ENCODE data around the gene MYCT1. TPM values are rescaled to one million over a fixed set of nuclear protein-coding genes. Genes with fewer than 3 reads are reported as not detected.

The MYCT1 gene
- polyA plus RNA-seq, 1 donor (not counting 4 experiments of a cell fraction or from before 2014, with no cell fraction given), result 0.05 TPM

- no peaks in the 10 kb centered on the region for H3K9me3 ChIP-seq (ENCODE audit: control insufficient read depth, low read depth, low read length)
- DNase-seq (ENCODE audit: low read depth, low spot score), result no peak
- dilution Hi-C loops (cut with MboI; ENCODE audit: extremely low pct_ligation_motif_present, low sequenced_read_pairs), result no loop called here
- no peak overlapping the region for H3K9ac ChIP-seq (ENCODE audit: control insufficient read depth, extremely low read depth, insufficient read depth, low read length)
- H3K4me2 ChIP-seq (ENCODE audit: control insufficient read depth, extremely low read depth, insufficient read depth, low read depth, low read length), result no peak overlapping the region
- H3K79me2 ChIP-seq (ENCODE audit: control insufficient read depth, insufficient read depth, low read length), result no peaks in the 10 kb centered on the region
- H3K36me3 ChIP-seq (ENCODE audit: control insufficient read depth in 2 of 2, extremely low read depth in 1 of 2, insufficient read depth in 2 of 2, low read length in 2 of 2), result no peaks in the 10 kb centered on the region
- H3K27ac ChIP-seq (ENCODE audit: control insufficient read depth, insufficient read depth, low read length), result no peak overlapping the region
- H3K4me3 ChIP-seq (ENCODE audit: control insufficient read depth in 2 of 3, extremely low read depth in 1 of 3, insufficient read depth in 2 of 3, low read depth in 1 of 3, low read length in 3 of 3), result no peak overlapping the region
- H2AFZ ChIP-seq (ENCODE audit: control insufficient read depth, low read length), result no peak overlapping the region
- no peak for FAIRE-seq
- no peaks in the 10 kb centered on the region for H3K9me1 ChIP-seq (ENCODE audit: control insufficient read depth, extremely low read depth, insufficient read depth, low read length)
- TF ChIP-seq EZH2 (IDR thresholded peaks at IDR 0.05; ENCODE audit: low read length) (no peak), CTCF (optimal IDR thresholded peaks at IDR 0.05 in 1 of 3, IDR thresholded peaks at IDR 0.05 in 1 of 3, conservative IDR thresholded peaks at IDR 0.05 in 1 of 3; ENCODE audit: extremely low read depth in 1 of 3, insufficient read depth in 2 of 3, low read length in 3 of 3) (no peak)
- no peaks in the 10 kb centered on the region for H3K27me3 ChIP-seq (ENCODE audit: control insufficient read depth, extremely low read depth, insufficient read depth, low read length)
- H4K20me1 ChIP-seq (ENCODE audit: control insufficient read depth, extremely low read depth, insufficient read depth, low read length), result no peaks in the 10 kb centered on the region
- no peaks in the 10 kb centered on the region for H3K4me1 ChIP-seq (ENCODE audit: control insufficient read depth, extremely low read depth, insufficient read depth, low read length)
These were observed 18.6 kb downstream of the MYCT1 start for GRCh38 chr6:152716322-152716721.

DNA sequence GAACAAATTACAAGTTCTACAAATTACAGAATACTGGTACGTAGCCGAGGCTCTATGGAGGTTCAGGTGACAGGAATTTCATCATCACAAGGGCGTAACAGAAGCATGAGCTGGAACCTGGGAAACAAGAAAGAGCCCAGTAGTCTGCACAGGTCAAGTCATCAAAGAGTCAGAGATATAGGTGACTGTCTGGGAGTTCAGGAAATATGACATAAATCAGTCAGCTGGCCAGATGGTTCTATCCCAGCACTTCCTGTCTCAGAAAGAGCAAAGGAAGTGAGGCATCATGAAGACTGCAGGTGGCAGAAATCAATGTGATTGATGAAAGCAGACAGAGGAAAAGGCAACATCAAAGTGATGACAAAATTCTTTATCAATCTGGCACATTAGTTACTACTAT, 23.3 kb downstream of the MYCT1 start:
- DNase-seq (ENCODE audit: low read depth, low spot score), result no peak
- peak; percentile 63 for FAIRE-seq
- H3K36me3 ChIP-seq (ENCODE audit: control insufficient read depth in 2 of 2, extremely low read depth in 1 of 2, insufficient read depth in 2 of 2, low read length in 2 of 2), result no peaks in the 10 kb centered on the region
- H3K9ac ChIP-seq (ENCODE audit: control insufficient read depth, extremely low read depth, insufficient read depth, low read length), result no peak overlapping the region
- H3K9me1 ChIP-seq (ENCODE audit: control insufficient read depth, extremely low read depth, insufficient read depth, low read length), result no peaks in the 10 kb centered on the region
- H3K27me3 ChIP-seq (ENCODE audit: control insufficient read depth, extremely low read depth, insufficient read depth, low read length), result no peaks in the 10 kb centered on the region
- no peaks in the 10 kb centered on the region for H3K9me3 ChIP-seq (ENCODE audit: control insufficient read depth, low read depth, low read length)
- TF ChIP-seq CTCF (optimal IDR thresholded peaks at IDR 0.05 in 1 of 3, IDR thresholded peaks at IDR 0.05 in 1 of 3, conservative IDR thresholded peaks at IDR 0.05 in 1 of 3; ENCODE audit: extremely low read depth in 1 of 3, insufficient read depth in 2 of 3, low read length in 3 of 3) (no peak), EZH2 (IDR thresholded peaks at IDR 0.05; ENCODE audit: low read length) (no peak)
- no peaks in the 10 kb centered on the region for H3K4me1 ChIP-seq (ENCODE audit: control insufficient read depth, extremely low read depth, insufficient read depth, low read length)
- no peaks in the 10 kb centered on the region for H3K79me2 ChIP-seq (ENCODE audit: control insufficient read depth, insufficient read depth, low read length)
- H2AFZ ChIP-seq (ENCODE audit: control insufficient read depth, low read length), result no peak overlapping the region
- dilution Hi-C loops (cut with MboI; ENCODE audit: extremely low pct_ligation_motif_present, low sequenced_read_pairs), result no loop called here
- no peak overlapping the region for H3K4me3 ChIP-seq (ENCODE audit: control insufficient read depth in 2 of 3, extremely low read depth in 1 of 3, insufficient read depth in 2 of 3, low read depth in 1 of 3, low read length in 3 of 3)
- no peak overlapping the region for H3K4me2 ChIP-seq (ENCODE audit: control insufficient read depth, extremely low read depth, insufficient read depth, low read depth, low read length)
- no peaks in the 10 kb centered on the region for H4K20me1 ChIP-seq (ENCODE audit: control insufficient read depth, extremely low read depth, insufficient read depth, low read length)
- no peak overlapping the region for H3K27ac ChIP-seq (ENCODE audit: control insufficient read depth, insufficient read depth, low read length)
